B cell (primary cell): ENCODE data around the gene SETBP1. TPM values are rescaled to one million over a fixed set of nuclear protein-coding genes. Genes with fewer than 3 reads are reported as not detected.

Experiments
- ATAC-seq: fragments of 200-7000 bp; cut with Tn5 transposase; one replicate; pipeline ENCODE4 v1.10.0; 2021; ENCODE audit warnings: low read depth, mild to moderate bottlenecking, moderate number of reproducible peaks, moderate library complexity
- CTCF ChIA-PET: fragments of 350-600 bp; sonication (Branson Sonifier 250); formaldehyde crosslinking; loops from one replicate; lab custom pipeline; 2021; ENCODE audit warnings: antibody characterized with exemption, inconsistent platforms; lab: Charles Lee
- POLR2A ChIA-PET: fragments of 350-600 bp; sonication (Branson Sonifier 250); formaldehyde crosslinking; loops from one replicate; lab custom pipeline; 2021; ENCODE audit warnings: antibody characterized with exemption; lab: Charles Lee
- DNase-seq: peaks from one replicate; pipeline ENCODE4 v3.0.0; 2013
- H2AFZ ChIP-seq: 2 replicates; pipeline ENCODE4 v1.6.1; 2012; ENCODE audit warnings: mild to moderate bottlenecking, low read depth, low read length; ENCODE audit not compliant: insufficient read depth, poor library complexity, severe bottlenecking
- H3K27ac ChIP-seq, 2 donors: 1 replicate in 1 of 2; 2 replicates in 1 of 2; pipeline ENCODE4 v1.5.1; 2012 to 2013; ENCODE audit warnings: low read length in 2 of 2, mild to moderate bottlenecking in 2 of 2, moderate library complexity in 1 of 2
- H3K27me3 ChIP-seq, 4 experiments: fragments of 200-600 bp in 1 of 4; sonication (generic) in 1 of 4; replicated peaks in 1 of 4; 1 replicate in 2 of 4; 2 replicates in 2 of 4; pipeline versions ENCODE4 v1.6.1 to v1.7.0; 2013 to 2016; ENCODE audit warnings: low read length in 3 of 4, mild to moderate bottlenecking in 2 of 4, mixed read lengths in 1 of 4, moderate library complexity in 1 of 4; ENCODE audit not compliant: insufficient read depth in 4 of 4, control insufficient read depth in 3 of 4; ENCODE audit errors: control extremely low read depth in 1 of 4
- H3K36me3 ChIP-seq, 2 experiments: replicated peaks in 1 of 2; 1 replicate in 1 of 2; 2 replicates in 1 of 2; pipeline versions ENCODE4 v1.6.1 to v1.7.1; 2013; ENCODE audit warnings: low read length in 1 of 2; ENCODE audit not compliant: insufficient read depth in 2 of 2, control insufficient read depth in 1 of 2; ENCODE audit errors: control extremely low read depth in 1 of 2, extremely low read depth in 1 of 2
- H3K4me1 ChIP-seq, 2 donors: fragments of 200-600 bp in 1 of 2; sonication (generic) in 1 of 2; 1 replicate in 1 of 2; 2 replicates in 1 of 2; pipeline versions ENCODE4 v1.5.1 to v1.6.1; 2013 to 2017; ENCODE audit warnings: low read length in 2 of 2; ENCODE audit not compliant: control insufficient read depth in 2 of 2, insufficient read depth in 2 of 2
- H3K4me2 ChIP-seq: replicated peaks from 2 replicates; pipeline ENCODE3; 2012; ENCODE audit warnings: mild to moderate bottlenecking, low read depth, low read length; ENCODE audit not compliant: poor library complexity, severe bottlenecking
- H3K4me3 ChIP-seq, 5 experiments: fragments of 200-600 bp in 1 of 5; sonication (generic) in 1 of 5; 1 replicate in 3 of 5; 2 replicates in 2 of 5; pipeline versions ENCODE4 v1.5.1 to v1.7.0; 2011 to 2016; ENCODE audit warnings: low read length in 4 of 5, mild to moderate bottlenecking in 4 of 5, low read depth in 2 of 5, control low read depth in 1 of 5, moderate library complexity in 1 of 5; ENCODE audit not compliant: insufficient read depth in 1 of 5; ENCODE audit errors: control extremely low read depth in 1 of 5, extremely low read depth in 1 of 5
- H3K79me2 ChIP-seq: fragments of 200-600 bp; sonication (generic); one replicate; pipeline ENCODE4 v1.6.0; 2016; ENCODE audit warnings: low read length; ENCODE audit not compliant: control insufficient read depth, insufficient read depth
- H3K9ac ChIP-seq: fragments of 200-600 bp; sonication (generic); 2 replicates; pipeline ENCODE4 v1.6.1; 2017; ENCODE audit warnings: mild to moderate bottlenecking, low read length, moderate library complexity
- H3K9me3 ChIP-seq, 3 donors: one replicate each; pipeline versions ENCODE4 v1.6.1 to v1.7.1; 2013; ENCODE audit warnings: low read length in 2 of 3; ENCODE audit not compliant: control insufficient read depth in 2 of 3, insufficient read depth in 1 of 3; ENCODE audit errors: control extremely low read depth in 1 of 3
- H4K20me1 ChIP-seq: 2 replicates; pipeline ENCODE4 v1.6.0; 2012; ENCODE audit warnings: mild to moderate bottlenecking, low read length; ENCODE audit not compliant: insufficient read depth, control insufficient read depth, poor library complexity, severe bottlenecking
- H3K27ac Mint-ChIP-seq: one replicate; pipeline ENCODE4 v1.8.0; 2021; ENCODE audit warnings: mixed read lengths
- H3K27me3 Mint-ChIP-seq: one replicate; pipeline ENCODE4 v1.8.0; 2021; ENCODE audit warnings: mixed read lengths
- H3K4me1 Mint-ChIP-seq: one replicate; pipeline ENCODE4 v1.8.0; 2021; ENCODE audit warnings: mixed read lengths
- H3K4me3 Mint-ChIP-seq: one replicate; pipeline ENCODE4 v1.8.0; 2021; ENCODE audit warnings: mixed read lengths
- H3K9me3 Mint-ChIP-seq: one replicate; pipeline ENCODE4 v1.8.0; 2022; ENCODE audit warnings: mixed read lengths; ENCODE audit not compliant: insufficient read depth
- EZH2 ChIP-seq: IDR thresholded peaks from 2 replicates; pipeline ENCODE4 v1.6.1; 2012; ENCODE audit warnings: borderline replicate concordance, low read depth, mild to moderate bottlenecking, moderate library complexity, low read length; ENCODE audit not compliant: insufficient read depth, poor library complexity, severe bottlenecking
- WGBS: methylation state at CpG from one replicate; pipeline ENCODE4 v1.1.5; 2013; ENCODE audit warnings: missing lambda C conversion rate; ENCODE audit not compliant: insufficient coverage; 5-methylcytosine and 5-hydroxymethylcytosine counted together
- intact Hi-C: fragments of 100-400 bp; cut with micrococcal nuclease; formaldehyde crosslinking; loops from one replicate; pipeline ENCODE4 v1.10.0; 2022
- polyA plus RNA-seq: library from polyadenylated mRNA; depleted of rRNA; stranded (reverse); fragments of >200 nt; gene quantifications from 2 replicates; pipeline ENCODE4 v1.2.3, GENCODE V29; 2012
- total RNA-seq, 2 donors: library from RNA; stranded (reverse); fragments of 120-200 nt in 1 of 2; gene quantifications; 1 replicate in 1 of 2; 2 replicates in 1 of 2; pipeline versions ENCODE4 v1.2.3 to v1.2.4, GENCODE V29; 2013 to 2022
- TF ChIP-seq, protein P1 (sequence below): fragments of 200-600 bp; IDR thresholded peaks from one replicate; pipeline ENCODE4 v1.8.0; 2022; ENCODE audit warnings: antibody characterized with exemption, mild to moderate bottlenecking

Gene SETBP1
- total and polyA plus RNA-seq, 2 donors (not counting 1 experiment from before 2014, with no cell fraction given): 15.1 to 129 TPM

DNA sequence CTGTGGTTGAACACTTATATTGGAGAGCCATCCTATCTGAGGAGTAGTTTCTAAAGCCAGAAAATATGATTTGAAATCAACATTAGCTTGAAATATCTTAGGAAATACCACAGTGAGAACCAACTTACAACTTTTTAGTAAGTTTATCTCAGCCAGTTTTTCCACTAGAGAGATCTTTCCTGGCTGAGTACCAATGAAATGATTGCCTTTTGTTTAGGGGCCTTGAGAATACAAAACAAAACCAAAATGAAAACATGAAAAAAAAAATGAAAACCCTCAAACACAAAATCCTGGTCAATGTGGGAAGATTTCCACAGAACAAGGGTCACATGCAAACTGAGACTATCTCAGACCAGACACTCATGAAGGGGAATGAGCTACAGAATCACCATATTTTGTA is 429.0 kb downstream of the SETBP1 start:
- Histone ChIP-seq H3K36me3 (no peaks in the 10 kb centered on the region), H2AFZ (no peak overlapping the region), H3K4me2 (no peak overlapping the region), H3K79me2 (no peaks in the 10 kb centered on the region), H3K4me1 (peaks cover 33 to 35% of the 10 kb centered on the region in 2 donors), H3K27ac (no peak overlapping the region), H4K20me1 (no peaks in the 10 kb centered on the region), H3K9ac (no peak overlapping the region), H3K9me3 (no peaks in the 10 kb centered on the region), H3K27me3 (no peaks in the 10 kb centered on the region), H3K4me3 (no peak overlapping the region)
- CTCF ChIA-PET: interaction anchor here (0.7 to 1.4 kb wide), 3 partner anchors 13 to 423 kb away, joined by 3 to 4 read pairs (median 4); no protein-coding TSS in a partner anchor
- no peaks in the 10 kb centered on the region for H3K27me3 Mint-ChIP-seq
- intact Hi-C loops: no loop called here
- DNase-seq: no peak
- peaks cover 20% of the 10 kb centered on the region for H3K4me1 Mint-ChIP-seq
- no peak overlapping the region for H3K4me3 Mint-ChIP-seq
- H3K9me3 Mint-ChIP-seq: no peaks in the 10 kb centered on the region
- no peak for TF ChIP-seq EZH2
- TF ChIP-seq, protein P1, sequence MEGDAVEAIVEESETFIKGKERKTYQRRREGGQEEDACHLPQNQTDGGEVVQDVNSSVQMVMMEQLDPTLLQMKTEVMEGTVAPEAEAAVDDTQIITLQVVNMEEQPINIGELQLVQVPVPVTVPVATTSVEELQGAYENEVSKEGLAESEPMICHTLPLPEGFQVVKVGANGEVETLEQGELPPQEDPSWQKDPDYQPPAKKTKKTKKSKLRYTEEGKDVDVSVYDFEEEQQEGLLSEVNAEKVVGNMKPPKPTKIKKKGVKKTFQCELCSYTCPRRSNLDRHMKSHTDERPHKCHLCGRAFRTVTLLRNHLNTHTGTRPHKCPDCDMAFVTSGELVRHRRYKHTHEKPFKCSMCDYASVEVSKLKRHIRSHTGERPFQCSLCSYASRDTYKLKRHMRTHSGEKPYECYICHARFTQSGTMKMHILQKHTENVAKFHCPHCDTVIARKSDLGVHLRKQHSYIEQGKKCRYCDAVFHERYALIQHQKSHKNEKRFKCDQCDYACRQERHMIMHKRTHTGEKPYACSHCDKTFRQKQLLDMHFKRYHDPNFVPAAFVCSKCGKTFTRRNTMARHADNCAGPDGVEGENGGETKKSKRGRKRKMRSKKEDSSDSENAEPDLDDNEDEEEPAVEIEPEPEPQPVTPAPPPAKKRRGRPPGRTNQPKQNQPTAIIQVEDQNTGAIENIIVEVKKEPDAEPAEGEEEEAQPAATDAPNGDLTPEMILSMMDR: no peak
- no peak for ATAC-seq
- no peak overlapping the region for H3K27ac Mint-ChIP-seq
- POLR2A ChIA-PET: no interaction called here

DNA sequence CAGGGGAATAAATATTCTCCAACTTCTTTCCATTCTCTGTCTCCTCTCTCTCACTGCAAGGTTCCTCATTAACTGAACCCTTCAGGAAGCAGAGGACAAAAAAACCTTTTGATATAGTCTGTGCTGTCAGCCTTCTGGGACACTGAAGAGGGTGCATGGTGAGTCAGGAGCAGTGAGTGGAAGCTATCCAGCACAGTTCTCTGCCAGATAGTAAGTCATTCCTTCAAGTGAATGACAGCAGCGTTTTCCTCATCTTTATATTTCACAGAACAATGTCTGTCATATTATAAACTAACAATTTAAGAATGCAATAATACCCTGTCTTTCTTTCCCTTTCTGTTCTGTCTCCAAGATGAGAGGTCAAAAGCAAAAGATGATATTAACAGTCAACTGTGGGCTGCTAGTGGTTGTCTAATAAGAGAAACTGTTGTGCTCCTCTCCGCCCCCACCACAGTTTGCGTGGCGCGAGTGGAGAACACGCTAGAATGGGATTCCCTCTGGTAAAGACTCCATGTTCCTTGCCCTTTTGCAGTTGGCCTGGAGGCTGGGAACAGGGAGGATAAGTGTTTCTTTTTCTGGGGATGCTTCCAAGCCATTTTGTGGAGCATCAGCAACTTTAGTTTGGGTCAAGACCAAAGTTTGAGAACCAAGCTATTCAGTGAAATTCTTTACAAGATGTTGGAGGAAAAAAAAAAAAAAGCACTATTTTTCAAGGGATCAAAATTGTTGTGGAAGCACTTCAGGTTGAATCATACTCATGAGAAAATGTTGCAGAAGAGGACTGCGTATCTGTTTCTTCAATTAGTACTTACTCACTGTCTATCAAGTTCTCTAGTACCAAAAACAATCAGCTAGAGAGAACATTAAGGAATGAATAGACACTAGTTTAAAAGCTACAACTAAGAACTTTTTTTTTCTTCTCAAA is 430.2 kb downstream of the SETBP1 start:
- 97% methylated on average over 5 of the region's 7 CpGs for WGBS
- ChIA-PET CTCF (interaction anchor here (1.4 kb wide), 1 partner anchor 101 kb away, joined by 4 read pairs; no protein-coding TSS in a partner anchor), POLR2A (no interaction called here)
- H3K9me3 ChIP-seq: no peaks in the 10 kb centered on the region
- H3K79me2 ChIP-seq: no peaks in the 10 kb centered on the region
- H3K4me3 ChIP-seq: no peak overlapping the region
- intact Hi-C loops: no loop called here
- no peak for ATAC-seq
- H3K27ac ChIP-seq: no peak overlapping the region
- H3K27me3 ChIP-seq: no peaks in the 10 kb centered on the region
- no peak overlapping the region for H3K4me3 Mint-ChIP-seq
- no peaks in the 10 kb centered on the region for H4K20me1 ChIP-seq
- DNase-seq: no peak
- no peak overlapping the region for H3K27ac Mint-ChIP-seq
- no peak overlapping the region for H3K4me2 ChIP-seq
- H2AFZ ChIP-seq: no peak overlapping the region
- no peak overlapping the region for H3K9ac ChIP-seq
- no peaks in the 10 kb centered on the region for H3K27me3 Mint-ChIP-seq
- H3K36me3 ChIP-seq: no peaks in the 10 kb centered on the region
- peaks cover 9% of the 10 kb centered on the region for H3K4me1 Mint-ChIP-seq
- no peaks in the 10 kb centered on the region for H3K9me3 Mint-ChIP-seq
- H3K4me1 ChIP-seq: peaks cover 22 to 23% of the 10 kb centered on the region in 2 donors
- TF ChIP-seq, protein P1: no peak
